BLaER1 (cell line): ENCODE measurements around the gene SMAP1.

Source experiments
- H3K27ac ChIP-seq: shearing (Covaris generic); formaldehyde crosslinking; 2 replicates; pipeline ENCODE4 v1.8.1; 2022
- H3K27me3 ChIP-seq: shearing (Covaris generic); formaldehyde crosslinking; 2 replicates; pipeline ENCODE4 v1.8.1; 2022
- H3K36me3 ChIP-seq: shearing (Covaris generic); formaldehyde crosslinking; 2 replicates; pipeline ENCODE4 v1.8.1; 2022
- H3K4me1 ChIP-seq: shearing (Covaris generic); formaldehyde crosslinking; 2 replicates; pipeline ENCODE4 v1.8.1; 2022
- H3K4me2 ChIP-seq: shearing (Covaris generic); formaldehyde crosslinking; 2 replicates; pipeline ENCODE4 v1.8.1; 2022
- H3K4me3 ChIP-seq: shearing (Covaris generic); formaldehyde crosslinking; 2 replicates; pipeline ENCODE4 v1.8.1; 2022
- H3K9ac ChIP-seq: shearing (Covaris generic); formaldehyde crosslinking; 2 replicates; pipeline ENCODE4 v1.8.1; 2022
- H3K9me3 ChIP-seq: shearing (Covaris generic); formaldehyde crosslinking; 2 replicates; pipeline ENCODE4 v1.8.1; 2022
- H4K20me1 ChIP-seq: shearing (Covaris generic); formaldehyde crosslinking; 2 replicates; pipeline ENCODE4 v1.8.1; 2022
- Cebpa-rat ChIP-seq: shearing (Covaris generic); IDR thresholded peaks from 2 replicates; pipeline ENCODE4 v1.8.1; 2022

Gene SMAP1

DNA sequence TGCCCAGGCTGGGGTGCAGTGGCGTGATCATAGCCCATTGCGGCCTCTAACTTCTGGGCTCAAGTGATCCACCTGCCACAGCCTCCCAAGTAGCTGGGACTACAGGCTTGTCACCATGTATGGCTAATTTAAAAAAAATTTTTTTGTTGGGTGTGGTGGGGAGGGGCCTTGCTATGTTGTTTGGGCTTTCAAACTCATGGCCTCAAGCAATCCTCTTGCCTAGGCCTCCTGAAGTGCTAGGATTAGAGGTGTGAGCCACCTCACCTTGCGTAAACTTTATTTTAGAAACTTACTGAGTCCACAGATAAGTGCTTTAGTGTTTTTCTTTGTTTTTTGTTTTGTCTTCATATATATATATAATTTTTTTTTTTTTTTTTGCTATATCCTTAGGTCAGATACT, 9.1 kb downstream of the SMAP1 start:
- TF ChIP-seq Cebpa-rat = no peak
- no peak overlapping the region for H3K9ac ChIP-seq
- H3K9me3 ChIP-seq = no peaks in the 10 kb centered on the region
- H3K36me3 ChIP-seq = 0 out of 2 replicates have a peak, but pooled peaks cover 4% of the 10 kb centered on the region
- no peak overlapping the region for H3K4me2 ChIP-seq
- no peaks in the 10 kb centered on the region for H3K4me1 ChIP-seq
- H4K20me1 ChIP-seq = peaks cover 81% of the 10 kb centered on the region
- H3K27ac ChIP-seq = no peak overlapping the region
- H3K27me3 ChIP-seq = no peaks in the 10 kb centered on the region
- no peak overlapping the region for H3K4me3 ChIP-seq

- H3K36me3 ChIP-seq = no peaks in the 10 kb centered on the region
- no peaks in the 10 kb centered on the region for H3K27me3 ChIP-seq
- no peak overlapping the region for H3K4me3 ChIP-seq
- no peaks in the 10 kb centered on the region for H3K9me3 ChIP-seq
- H3K27ac ChIP-seq = no peak overlapping the region
- no peak overlapping the region for H3K9ac ChIP-seq
- no peaks in the 10 kb centered on the region for H3K4me1 ChIP-seq
- H3K4me2 ChIP-seq = no peak overlapping the region
- H4K20me1 ChIP-seq = peaks cover 87% of the 10 kb centered on the region
- no peak for TF ChIP-seq Cebpa-rat
These were observed 12.7 kb downstream of the SMAP1 start for GRCh38 chr6:70680396-70680795.

DNA sequence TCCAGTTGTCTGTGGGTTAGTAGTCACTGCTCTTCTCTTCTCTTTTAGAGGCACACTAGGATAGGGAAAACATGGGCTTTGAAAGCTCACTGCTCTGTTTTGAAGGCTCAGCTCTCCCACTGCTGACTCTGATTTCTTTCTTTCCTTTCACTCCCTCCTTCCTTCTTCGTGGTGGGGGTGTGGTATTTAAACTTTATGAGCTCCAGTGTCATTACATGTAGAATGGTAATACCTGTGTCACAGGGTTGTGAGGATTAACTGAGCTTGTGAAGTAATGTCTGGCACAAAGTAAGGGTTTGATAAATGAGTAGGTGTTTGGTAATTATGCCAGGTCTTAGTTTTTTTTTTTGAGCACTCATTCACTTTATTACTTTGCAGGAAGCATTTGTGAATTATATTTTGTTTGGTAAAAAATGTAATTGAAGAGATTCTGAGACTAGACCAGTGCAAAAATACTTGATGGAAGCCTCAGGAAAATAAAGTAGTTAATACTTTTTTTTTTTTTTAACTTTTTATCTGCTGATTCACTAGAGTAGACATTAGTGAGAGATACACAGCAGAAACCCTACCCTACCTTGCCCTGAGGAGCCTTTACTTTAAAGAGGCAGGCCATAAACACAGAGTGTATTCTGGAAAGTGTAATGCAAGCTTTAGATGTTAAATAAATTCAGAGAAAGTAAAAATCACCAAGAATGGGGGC, 17.3 kb downstream of the SMAP1 start:
- Histone ChIP-seq H3K36me3 (no peaks in the 10 kb centered on the region), H3K9ac (no peak overlapping the region), H3K4me1 (no peaks in the 10 kb centered on the region), H3K4me2 (no peak overlapping the region), H3K27ac (no peak overlapping the region), H3K9me3 (peaks cover 8% of the 10 kb centered on the region), H3K27me3 (no peaks in the 10 kb centered on the region), H4K20me1 (peaks cover 84% of the 10 kb centered on the region), H3K4me3 (no peak overlapping the region)
- no peak for TF ChIP-seq Cebpa-rat

- no peak for TF ChIP-seq Cebpa-rat
- Histone ChIP-seq H3K27me3 (no peaks in the 10 kb centered on the region), H3K9me3 (peaks cover 14% of the 10 kb centered on the region), H3K27ac (no peak overlapping the region), H3K4me1 (no peaks in the 10 kb centered on the region), H3K4me2 (no peak overlapping the region), H4K20me1 (peaks cover 83% of the 10 kb centered on the region), H3K9ac (no peak overlapping the region), H3K36me3 (no peaks in the 10 kb centered on the region), H3K4me3 (no peak overlapping the region)
These were observed 18.0 kb downstream of the SMAP1 start for GRCh38 chr6:70685494-70686180.

- no peak overlapping the region for H3K9ac ChIP-seq
- H3K36me3 ChIP-seq = no peaks in the 10 kb centered on the region
- no peaks in the 10 kb centered on the region for H3K4me1 ChIP-seq
- no peaks in the 10 kb centered on the region for H3K27me3 ChIP-seq
- peaks cover 73% of the 10 kb centered on the region for H4K20me1 ChIP-seq
- no peak overlapping the region for H3K27ac ChIP-seq
- TF ChIP-seq Cebpa-rat = no peak
- H3K9me3 ChIP-seq = peaks cover 23% of the 10 kb centered on the region
- no peak overlapping the region for H3K4me2 ChIP-seq
- no peak overlapping the region for H3K4me3 ChIP-seq
These were observed 19.0 kb downstream of the SMAP1 start for GRCh38 chr6:70686548-70687133.

DNA sequence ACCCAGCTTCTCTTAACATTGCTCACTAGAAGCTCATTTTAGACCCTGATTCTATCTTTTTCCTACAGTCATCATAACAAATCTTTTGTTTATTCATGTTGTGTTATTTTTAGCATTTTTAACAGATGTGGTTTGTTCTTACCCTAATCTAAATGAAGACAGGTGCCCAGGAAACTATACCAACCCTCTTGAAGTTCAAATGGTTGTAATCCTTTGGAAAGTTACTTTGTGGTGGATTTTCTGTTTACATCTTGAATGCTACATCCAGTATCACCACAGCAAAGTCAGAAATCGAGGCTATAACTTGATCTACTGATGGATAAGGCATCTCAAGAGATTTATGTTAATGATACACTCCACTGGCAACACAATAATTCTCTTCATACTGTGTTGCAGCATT, 26.2 kb downstream of the SMAP1 start:
- Histone ChIP-seq H3K4me2 (peak overlapping the region; percentile 25; the same call in 1 of the 2 replicates), H3K27me3 (no peaks in the 10 kb centered on the region), H3K4me1 (peaks cover 11% of the 10 kb centered on the region), H3K9me3 (peaks cover 63% of the 10 kb centered on the region), H3K4me3 (no peak overlapping the region), H3K9ac (no peak overlapping the region), H3K36me3 (peaks cover under 1% of the 10 kb centered on the region; the same call in 1 of the 2 replicates), H3K27ac (no peak overlapping the region), H4K20me1 (peaks cover 41% of the 10 kb centered on the region; the same call in 1 of the 2 replicates)
- TF ChIP-seq Cebpa-rat = no peak

- no peak overlapping the region for H3K4me3 ChIP-seq
- no peaks in the 10 kb centered on the region for H3K27me3 ChIP-seq
- no peak for TF ChIP-seq Cebpa-rat
- H3K9ac ChIP-seq = no peak overlapping the region
- H3K9me3 ChIP-seq = peaks cover 63% of the 10 kb centered on the region
- H3K27ac ChIP-seq = no peak overlapping the region
- peaks cover 5% of the 10 kb centered on the region for H3K36me3 ChIP-seq
- peaks cover 11% of the 10 kb centered on the region for H3K4me1 ChIP-seq
- peaks cover 42% of the 10 kb centered on the region; the same call in 1 of the 2 replicates for H4K20me1 ChIP-seq
- no peak overlapping the region for H3K4me2 ChIP-seq
These were observed 26.7 kb downstream of the SMAP1 start for GRCh38 chr6:70694371-70694770.

DNA sequence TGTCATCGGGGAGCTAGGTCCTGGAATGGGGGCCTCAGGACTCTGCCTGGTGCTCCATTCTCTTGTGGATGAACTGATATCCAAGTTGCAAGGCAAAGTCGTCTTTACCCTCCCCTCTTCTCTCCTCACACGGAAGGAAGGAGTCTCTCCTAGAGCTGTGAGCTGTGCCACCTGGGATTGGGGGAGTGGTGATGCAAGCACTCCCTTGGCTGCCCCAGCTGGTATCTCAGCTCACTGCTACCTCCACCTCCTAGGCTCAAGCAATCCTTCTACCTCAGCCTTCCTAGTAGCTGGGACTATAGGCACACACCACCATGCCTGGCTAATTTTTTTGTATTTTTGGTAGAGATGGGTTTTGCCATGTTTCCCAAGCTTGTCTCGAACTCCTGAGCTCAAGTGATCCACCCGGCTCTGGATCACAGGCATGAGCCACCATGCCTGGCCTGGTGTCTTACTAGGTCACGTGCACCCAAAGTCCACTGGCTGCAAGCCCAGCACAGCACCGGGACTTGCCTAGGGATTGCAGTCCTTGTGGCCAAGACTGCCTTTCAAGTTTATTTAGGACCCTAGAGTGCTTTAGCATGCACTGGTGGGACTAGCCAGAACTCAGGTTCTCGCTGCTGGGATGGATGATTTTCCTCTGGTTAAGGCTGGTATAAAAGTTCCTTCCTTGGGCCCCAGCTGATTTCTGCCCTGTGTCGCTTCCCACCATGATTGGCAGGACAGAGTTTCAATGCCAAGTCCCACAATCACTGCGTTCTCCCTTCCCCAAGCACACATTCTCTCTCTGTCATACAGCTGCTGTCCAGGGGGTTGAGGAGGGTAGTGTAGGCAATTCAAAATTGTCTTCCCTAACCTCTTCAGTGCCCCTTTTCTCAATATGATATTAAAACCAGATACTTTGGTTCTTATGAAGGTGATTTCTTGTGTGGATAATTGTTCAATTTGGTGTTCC, 33.5 kb downstream of the SMAP1 start:
- H3K36me3 ChIP-seq = peaks cover 27% of the 10 kb centered on the region
- H3K27me3 ChIP-seq = no peaks in the 10 kb centered on the region
- H3K4me3 ChIP-seq = no peak overlapping the region
- no peaks in the 10 kb centered on the region for H3K4me1 ChIP-seq
- no peak overlapping the region for H3K27ac ChIP-seq
- H3K4me2 ChIP-seq = no peak overlapping the region
- H4K20me1 ChIP-seq = peaks cover 91% of the 10 kb centered on the region
- peaks cover 10% of the 10 kb centered on the region; the same call in 1 of the 2 replicates for H3K9me3 ChIP-seq
- no peak overlapping the region for H3K9ac ChIP-seq
- TF ChIP-seq Cebpa-rat = no peak

- no peak for TF ChIP-seq Cebpa-rat
- no peak overlapping the region for H3K9ac ChIP-seq
- peaks cover 54% of the 10 kb centered on the region for H4K20me1 ChIP-seq
- peaks cover 12% of the 10 kb centered on the region; the same call in 1 of the 2 replicates for H3K36me3 ChIP-seq
- H3K4me2 ChIP-seq = no peak overlapping the region
- H3K4me1 ChIP-seq = no peaks in the 10 kb centered on the region
- H3K27ac ChIP-seq = no peak overlapping the region
- no peaks in the 10 kb centered on the region for H3K27me3 ChIP-seq
- H3K4me3 ChIP-seq = no peak overlapping the region
- H3K9me3 ChIP-seq = peaks cover 6% of the 10 kb centered on the region; the same call in 1 of the 2 replicates
These were observed 38.1 kb downstream of the SMAP1 start for GRCh38 chr6:70705772-70706171.
